Adrenal gland (tissue), 5 donors: ENCODE results near the gene PBRM1.

Experiments
- CTCF ChIP-seq, 6 experiments: fragments of 450-650 bp in 4 of 6; fragments of 200-600 bp in 2 of 6; sonication (generic) in 1 of 6; IDR thresholded peaks; 1 replicate in 5 of 6; 2 replicates in 1 of 6; pipeline versions ENCODE4 v1.5.1 to v1.8.0; 2016 to 2021; ENCODE audit warnings: antibody characterized with exemption in 6 of 6, mild to moderate bottlenecking in 2 of 6, moderate library complexity in 1 of 6
- POLR2A ChIP-seq, 2 donors: fragments of 450-650 bp; IDR thresholded peaks; one replicate each; pipeline ENCODE4 v1.6.1; 2017; ENCODE audit warnings: antibody characterized with exemption in 2 of 2, mild to moderate bottlenecking in 2 of 2, moderate library complexity in 1 of 2
- donor health status: DM: no; HTN: no; CAD: no.

DNA sequence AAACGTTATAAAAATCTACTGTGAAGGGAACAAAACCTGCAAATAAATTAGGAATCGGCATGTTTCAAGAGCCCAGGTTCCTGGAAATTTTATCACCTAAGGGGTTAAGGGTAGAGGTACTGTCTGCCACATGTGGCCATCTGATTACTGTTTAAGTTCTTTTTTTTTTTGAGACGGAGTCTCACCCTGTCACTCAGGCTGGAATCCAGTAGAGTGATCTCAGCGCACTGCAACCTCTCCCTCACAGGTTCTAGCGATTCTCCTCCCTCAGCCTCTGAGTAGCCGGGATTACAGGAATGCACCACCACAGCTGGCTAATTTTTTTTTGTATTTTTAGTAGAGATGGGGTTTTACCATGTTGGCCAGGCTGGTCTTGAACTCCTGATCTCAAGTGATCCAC is 113.5 kb downstream of the PBRM1 start:
- TF ChIP-seq CTCF (IDR thresholded peaks at IDR 0.05) (no peak), POLR2A (IDR thresholded peaks at IDR 0.05) (no peak)
